HCEC 1CT (cell line): Measurements from ENCODE around the gene ATP2B2.
A peak's percentile ranks its signal among the peaks of the same experiment; 100 is the strongest.

Experiments
- DNase-seq: peaks from one replicate; pipeline ENCODE4 v3.0.0-alpha.2; 2017

Gene ATP2B2

DNA sequence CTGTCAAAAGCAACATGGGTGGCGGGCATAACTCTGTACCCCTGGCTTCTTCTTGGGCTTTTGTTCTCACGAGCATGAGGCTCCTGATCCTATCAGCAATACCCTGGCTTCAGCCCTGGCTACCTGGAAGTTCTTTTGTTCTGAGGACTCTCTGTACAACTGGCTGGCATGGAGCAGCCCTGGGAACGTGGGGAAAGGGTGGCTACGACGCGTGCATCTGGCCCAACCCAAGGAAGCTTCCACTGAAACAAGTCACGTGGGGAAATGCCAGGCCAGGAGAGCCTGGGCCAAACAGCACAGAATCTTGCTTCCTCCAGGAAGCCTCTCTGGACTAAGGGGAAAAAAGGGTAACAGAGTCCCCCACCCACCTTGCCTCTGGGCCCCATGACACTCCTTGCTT lies 22.7 kb upstream of the ATP2B2 start:
- no peak for DNase-seq

DNA sequence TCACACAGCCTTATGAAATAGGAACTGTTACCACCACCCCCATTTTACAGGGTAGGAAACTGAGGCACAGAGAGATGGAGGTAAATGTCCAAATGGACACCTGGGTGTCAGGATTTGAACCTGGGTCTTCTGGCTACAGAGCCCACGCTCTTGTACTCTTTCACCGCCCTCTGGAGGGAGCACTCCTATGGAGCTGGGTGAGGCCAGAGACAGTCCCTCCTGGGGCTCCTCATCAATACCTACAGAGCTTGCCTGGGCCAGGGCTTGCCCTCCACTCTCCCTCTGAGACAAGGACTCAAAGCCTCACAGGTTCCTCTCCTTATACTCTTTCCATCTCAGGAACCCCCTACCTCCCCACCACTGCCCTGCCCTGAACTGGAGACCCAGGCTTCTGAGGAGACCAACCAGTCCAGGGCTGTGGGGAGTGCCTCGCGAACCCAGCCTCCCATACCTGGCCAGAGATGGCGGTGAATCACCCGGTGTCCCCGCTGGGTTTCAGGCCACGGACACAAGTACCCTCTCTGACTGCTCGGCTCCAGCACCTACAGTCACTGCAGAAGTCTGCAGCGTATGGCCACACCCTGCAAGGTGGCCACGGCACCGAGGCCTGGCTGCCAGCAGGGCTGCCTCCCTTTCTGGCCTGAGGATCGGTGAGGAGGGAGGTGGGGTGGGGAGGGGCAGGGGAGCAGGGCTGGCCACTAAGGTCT lies 22.1 kb upstream of the ATP2B2 start:
- DNase-seq = no peak

DNA sequence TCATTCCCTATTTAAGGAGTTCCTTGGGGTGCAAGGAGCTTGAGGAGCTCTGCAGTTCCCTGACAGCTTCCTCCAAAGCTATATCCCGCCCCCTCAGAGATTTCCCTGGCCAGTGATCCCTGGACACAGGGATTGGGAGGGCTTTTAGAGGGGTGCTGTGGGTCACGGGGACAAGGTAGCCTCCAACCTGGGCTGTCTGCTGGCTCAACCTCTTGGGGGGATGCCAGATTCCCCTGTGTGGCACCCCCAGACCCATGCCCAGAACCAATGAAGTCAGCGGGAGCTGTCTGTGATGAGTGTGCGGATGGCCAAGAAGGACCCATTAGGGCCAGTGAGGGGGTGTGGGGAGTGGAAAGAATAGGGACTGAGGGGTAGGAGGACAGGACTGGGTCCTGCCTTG lies 21.0 kb upstream of the ATP2B2 start:
- no peak for DNase-seq

DNA sequence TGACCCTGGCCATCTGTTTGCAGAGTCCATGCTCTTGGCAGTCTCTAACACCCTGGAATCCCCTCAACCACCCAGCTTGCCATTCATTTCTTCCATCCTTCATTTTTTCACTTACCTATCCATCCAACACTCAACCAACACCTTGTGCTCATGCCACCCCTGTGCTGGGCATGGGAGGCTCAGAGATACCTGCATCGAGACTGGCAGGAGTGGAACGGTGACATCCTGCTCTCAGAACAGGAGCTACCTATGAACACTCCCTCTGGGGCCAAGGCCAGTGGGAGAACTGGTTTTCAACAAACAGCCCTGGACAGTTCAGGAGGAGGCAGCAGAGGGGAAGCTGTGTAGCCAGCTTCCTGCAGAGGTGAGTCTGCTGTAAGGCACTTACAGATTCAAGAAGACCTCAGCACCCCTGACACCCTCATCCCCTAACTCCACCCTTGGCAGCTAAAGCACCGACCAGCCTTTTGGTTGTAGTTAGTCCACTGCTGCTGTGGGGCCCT lies 19.5 kb upstream of the ATP2B2 start:
- no peak for DNase-seq

DNA sequence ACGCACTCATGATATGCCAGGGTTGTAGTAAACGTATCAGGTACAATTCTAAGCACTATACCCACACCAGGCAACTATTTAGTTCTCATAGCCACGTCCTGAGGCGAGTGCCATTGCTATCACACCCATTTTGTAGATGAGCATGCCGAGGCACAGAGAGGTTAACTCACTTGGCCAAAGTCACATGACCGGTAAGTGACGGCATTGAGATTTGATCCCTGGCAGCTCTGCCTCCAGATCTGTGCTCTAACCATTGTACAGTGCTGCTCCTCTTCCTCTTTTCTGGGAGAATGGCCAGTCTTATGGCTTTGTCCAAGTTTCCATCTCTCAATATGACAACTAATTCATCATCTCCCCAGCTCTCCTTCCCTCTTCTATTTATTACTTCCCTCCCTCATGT lies 18.9 kb upstream of the ATP2B2 start:
- DNase-seq = no peak

DNA sequence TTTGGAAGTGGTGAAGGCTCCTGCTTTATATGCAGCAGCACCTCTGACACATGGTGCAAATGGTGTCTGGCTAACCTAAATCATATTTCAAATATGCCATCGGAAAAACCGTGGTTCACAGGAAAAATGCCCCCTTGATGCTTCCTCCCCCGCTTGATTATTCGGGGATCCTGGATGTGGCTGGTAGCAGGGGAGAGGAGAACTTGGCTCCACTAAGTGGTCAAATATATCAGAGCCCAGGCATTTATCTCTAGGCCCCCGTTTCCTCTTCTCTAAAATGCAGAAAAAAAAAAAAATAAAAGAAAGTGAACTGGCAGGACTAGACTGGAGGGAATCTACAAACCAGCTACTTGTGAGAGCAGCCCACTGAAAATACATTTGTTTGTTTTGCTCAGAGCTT lies 18.2 kb upstream of the ATP2B2 start:
- DNase-seq = no peak

DNA sequence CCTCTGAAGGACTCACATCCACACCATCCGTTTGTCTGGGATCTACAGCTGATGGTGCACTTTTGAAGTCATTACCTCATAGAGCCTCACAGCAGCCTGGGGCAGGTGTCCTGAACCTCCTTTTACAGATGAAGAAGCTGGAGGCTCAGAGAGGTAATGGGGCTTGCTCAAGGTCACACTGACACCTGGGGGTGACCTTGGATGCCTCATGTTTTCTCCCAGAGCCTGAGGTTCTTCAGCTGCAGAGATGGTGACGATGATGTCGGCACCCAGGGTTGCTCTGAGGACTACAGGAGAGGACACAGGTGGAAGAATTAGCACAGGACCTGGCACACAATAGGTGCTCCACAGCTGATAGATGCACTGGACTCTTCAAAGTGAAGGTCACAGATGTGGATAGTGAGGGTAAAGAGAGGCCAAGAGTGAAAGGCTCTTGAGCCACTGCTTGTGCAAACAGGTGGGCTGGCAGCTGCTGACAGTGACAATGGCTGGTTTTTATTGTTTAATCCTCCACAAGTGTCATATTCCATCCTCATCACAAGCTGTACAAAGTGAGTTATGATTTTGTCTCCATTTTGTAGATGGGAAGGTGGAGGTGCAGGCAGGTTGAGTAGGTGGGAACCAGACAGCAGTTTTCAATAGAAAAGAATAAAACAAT lies 17.4 kb upstream of the ATP2B2 start:
- DNase-seq = no peak

DNA sequence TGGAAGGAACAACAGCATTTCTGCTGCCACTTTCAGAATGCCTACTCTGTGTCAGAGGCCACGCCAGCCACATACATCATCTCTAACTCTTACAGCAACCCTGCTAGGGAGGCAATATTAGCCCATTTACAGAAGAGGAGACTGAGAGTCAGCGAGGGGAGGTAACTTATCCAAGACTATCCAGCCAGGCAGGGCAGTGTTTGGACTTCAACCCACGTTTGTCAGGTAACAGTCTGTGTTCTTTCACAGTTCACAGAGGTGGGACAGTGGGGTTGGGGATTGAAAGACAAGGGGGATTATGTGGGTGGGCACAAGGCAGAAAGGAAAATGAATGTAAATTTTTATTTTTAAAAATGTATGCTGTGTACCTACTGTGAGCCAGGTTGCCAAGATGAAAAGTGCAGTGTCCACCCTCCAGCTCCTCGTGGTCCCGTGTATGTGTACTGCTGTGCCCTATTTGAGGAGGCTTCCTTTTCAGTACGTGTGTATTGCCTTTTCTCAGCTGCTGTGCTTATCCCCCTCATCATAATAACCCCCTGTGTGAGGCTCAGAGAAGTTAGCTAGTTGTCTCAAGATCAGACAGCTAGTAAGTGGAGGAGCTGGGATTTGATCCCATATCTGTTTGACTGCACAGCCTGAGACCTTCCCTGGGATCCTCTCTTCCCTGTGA lies 16.5 kb upstream of the ATP2B2 start:
- DNase-seq = no peak

DNA sequence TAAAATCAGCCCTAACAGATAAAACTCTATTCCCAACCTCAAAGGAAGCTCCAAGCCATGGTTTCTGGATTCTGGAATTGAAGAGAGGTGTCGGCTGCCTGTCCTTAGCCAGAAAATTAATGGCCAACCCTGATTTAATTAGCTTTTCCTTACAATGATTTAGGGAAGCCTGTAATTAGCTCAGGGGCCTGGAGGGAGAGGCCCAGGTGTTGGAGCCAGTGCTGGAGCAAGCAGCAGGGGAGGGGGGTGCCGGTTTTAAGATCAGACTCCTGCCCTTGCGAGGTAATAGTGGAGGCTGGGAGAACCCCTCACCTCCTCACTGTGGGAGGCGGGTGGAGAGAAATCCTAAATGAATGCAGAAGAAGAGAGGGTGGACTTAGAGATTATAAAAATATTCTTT lies 14.7 kb upstream of the ATP2B2 start:
- no peak for DNase-seq

DNA sequence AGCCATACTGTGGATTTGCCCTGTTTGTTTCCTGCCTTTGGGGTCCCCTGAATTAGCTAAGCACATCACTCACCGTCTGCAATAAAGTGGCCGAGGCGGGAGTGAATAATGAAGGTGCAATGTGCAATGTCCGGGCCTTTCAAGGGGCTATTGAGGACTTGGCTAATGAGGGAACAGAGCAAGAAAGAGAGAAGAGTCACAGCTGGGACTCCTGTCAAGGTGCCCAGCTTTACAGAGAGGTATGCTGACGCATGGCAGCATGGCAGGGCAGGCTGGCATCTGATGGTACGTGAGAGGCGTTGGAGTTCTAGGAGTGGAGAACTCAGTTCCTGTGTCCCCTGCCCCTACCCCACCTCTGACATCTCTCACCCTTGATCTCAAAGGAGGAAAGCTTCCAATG lies 13.8 kb upstream of the ATP2B2 start:
- no peak for DNase-seq

DNA sequence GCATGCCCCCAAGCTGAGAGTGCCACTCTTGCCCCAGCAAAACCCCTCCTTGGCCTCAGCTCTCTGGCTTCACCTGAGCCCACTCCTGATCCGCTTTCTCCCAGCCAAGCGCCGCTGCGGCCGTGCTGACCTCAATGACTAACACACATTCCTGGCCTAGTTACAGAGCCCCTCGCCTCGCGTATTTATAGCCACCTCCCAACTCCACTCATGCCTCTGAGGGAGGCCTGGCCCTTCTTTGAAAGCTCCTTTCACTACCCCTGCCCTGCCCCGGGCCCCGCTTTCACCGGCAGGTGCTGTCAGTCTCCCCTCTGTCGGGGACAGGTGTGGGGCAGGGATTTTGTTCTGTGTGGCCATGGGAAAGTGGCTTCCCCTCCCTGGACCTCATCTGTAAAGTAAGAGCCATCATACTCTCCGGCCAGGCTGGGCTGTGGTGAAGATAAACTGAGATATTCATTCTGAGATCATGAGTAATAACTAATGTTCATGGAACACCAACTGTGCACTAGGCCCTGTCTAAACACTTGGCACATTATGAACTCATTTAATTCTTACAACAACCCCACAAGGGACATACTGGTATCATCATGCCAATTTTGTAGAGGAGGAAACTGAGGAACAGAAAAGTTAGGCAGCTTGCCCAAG lies 13.2 kb upstream of the ATP2B2 start:
- DNase-seq = peak; percentile 38

DNA sequence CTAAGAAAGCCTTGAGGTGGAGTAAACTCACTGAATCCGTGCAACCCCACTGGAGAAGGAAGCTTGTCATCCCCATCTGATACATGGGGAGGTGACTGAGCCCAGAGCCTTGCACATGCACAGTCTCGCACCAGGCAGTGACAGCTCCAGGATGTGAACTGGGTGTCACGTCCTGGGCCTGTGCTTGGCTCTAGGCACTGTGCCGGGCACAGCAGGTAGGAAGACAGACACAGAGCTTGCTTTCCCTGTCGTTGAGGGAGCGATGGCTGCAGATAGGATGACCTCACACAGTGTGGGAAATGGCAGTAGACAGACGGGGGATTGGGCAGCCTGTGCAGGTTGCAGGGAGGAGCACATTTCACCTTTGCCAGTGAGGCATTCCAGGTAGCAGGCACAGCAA lies 12.2 kb upstream of the ATP2B2 start:
- no peak for DNase-seq

DNA sequence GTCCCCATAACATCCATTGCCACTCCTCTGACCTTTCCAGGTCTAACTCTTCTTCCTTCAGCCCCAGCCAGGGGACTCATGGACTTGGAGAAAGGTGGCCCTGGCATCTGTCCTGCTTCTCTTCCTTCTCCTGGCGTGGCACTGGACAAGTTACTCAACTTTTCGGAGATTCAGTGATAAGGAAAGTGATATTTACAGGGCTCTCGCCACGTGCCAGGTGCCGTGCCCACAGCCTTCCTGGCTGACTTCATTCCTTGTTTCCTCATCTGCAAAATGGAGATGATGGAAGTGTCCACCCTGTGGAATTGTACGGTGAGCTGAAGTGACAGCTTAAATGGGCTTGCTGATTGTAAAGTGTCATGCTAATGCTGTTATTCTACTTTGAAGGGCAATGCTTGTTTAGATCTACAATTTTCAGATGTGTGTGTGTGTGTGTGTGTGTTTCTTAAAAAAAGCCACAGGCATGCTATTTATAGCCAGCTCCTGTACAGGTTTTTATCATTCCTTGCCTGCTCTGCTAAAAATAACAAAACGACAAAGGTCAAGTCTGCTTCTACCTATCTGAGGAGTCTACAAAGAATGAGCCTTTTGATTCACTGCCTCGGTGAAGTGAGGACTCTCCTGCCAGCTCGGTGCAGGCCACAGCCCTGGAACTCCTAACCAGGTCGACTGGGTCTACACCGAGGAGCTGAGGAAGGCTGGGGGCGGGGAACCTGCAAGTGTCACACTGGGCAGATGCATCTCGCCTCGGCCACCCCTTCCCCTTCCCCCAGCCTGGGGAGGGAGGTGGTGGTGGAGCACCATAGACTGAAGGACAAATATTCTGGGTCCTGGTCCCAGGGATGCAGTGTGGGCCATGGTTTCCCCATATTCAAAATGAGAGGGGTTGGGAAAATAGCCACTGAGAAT lies 11.4 kb upstream of the ATP2B2 start:
- no peak for DNase-seq

DNA sequence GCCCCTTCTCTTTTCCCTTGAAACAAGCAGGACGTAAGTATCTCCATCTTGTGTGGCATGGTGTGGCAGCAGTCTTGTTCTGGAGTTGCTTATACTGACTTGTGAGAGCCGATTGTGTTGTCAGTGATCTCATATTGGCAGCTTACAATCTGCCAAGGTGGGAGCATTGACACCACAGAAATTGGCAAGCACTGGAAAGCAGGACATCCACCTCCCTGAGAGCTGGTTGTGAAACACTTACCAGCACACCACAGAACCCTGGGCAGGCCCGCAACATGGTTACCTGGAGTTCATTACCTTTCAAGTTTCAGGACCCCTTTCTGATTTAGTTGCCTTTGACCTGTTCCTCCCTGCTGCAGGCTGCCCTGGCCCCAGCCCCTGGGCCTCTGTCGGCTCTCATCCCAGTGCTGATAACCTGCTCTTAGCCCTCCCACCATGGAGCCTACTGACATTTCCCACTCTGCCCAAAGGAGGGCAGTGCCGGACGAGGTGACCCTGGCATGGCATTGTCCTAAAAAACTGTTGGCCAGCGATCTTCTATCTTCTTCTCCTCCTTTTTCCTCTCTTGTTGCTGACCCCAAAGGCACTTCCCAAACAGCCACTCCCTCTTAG lies 10.6 kb upstream of the ATP2B2 start:
- no peak for DNase-seq

DNA sequence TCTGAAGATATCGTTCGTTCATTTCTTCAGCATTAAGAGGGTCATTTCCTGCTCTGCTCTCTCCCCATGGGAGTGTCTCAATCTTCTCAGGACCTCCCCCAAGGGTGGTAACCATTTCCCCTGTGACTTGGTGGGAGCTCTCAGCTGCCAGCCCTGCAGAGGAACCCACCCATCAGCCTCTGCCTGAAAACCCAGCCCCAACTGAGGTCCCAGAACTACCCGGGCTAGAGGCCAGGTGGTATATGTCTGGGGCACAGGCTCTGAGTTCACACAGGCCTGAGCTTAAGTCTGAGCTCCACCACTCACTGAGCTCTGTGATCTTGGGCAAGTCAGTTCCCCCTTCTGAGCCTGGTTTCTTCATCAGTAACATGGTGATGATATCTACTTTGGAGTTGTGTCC lies 10.0 kb upstream of the ATP2B2 start:
- no peak for DNase-seq

DNA sequence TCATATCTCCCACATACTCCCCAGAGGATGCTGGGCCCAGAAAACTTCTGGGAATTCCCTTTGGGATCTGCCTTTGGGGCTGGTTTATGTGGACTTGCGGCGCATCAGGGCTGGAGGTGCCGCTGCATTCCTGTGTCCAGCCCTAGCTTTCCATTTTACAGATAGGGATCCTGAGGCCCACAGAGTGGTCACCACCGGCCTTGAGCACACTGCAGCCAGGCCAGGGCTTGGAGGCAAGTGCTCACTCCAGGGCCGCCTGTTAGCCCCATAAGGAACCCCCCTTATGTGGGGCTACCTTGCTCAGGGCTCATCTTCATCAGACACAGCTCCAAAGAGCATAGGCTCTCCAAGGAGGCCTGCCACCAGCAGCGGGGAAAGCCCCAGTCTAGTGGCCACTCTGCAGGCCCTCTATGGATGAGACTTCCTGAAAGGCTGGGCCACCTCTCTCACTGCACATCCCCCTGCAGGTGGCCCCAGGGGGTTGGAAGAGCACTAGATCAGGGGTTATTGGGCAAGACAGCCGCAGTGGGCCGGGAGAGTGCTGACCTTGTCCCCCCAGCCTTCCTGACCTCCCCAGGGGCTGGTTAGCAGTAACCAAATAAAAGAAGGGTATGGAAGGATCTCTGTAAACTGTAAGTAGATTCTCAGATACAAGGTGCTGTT lies 9.2 kb upstream of the ATP2B2 start:
- no peak for DNase-seq

DNA sequence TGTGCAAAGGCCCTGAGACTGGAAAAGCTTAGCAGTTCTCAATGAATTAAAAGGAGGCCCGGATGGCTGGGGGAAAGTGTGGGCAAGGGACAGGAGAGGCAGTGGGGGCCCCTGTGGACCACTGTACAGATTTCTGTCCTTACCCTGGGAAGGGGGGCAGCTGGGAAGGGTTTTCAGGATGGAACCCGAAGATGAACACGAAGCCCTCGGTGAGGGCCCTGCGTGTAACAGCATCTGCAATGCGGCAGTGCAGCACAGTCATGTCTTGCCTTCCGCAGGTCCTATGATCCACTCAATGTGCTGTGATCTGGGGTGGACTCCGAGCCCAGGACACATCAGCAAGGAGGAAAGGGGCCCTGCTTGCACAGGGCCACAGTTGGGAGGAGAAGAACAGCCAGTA lies 7.9 kb upstream of the ATP2B2 start:
- no peak for DNase-seq

DNA sequence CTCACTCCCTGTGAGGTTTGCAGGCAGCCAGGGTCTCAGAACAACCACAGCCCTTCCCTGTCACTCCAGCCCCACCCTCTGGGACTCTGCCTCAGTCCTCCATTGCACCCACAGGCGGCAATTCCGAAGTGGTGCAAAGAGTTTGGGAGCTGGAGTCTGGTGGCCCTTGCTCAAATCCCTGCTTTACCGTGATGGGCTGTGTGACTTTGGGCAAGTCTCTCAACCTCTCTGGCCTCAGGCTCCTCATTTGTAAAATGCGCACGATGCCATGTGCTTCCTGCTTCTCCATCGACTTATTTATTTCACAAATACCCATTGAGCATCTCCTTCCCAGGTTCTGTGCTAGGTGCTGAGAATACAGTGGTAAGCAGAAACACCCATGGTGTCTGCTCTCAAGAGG lies 7.3 kb upstream of the ATP2B2 start:
- DNase-seq = no peak

DNA sequence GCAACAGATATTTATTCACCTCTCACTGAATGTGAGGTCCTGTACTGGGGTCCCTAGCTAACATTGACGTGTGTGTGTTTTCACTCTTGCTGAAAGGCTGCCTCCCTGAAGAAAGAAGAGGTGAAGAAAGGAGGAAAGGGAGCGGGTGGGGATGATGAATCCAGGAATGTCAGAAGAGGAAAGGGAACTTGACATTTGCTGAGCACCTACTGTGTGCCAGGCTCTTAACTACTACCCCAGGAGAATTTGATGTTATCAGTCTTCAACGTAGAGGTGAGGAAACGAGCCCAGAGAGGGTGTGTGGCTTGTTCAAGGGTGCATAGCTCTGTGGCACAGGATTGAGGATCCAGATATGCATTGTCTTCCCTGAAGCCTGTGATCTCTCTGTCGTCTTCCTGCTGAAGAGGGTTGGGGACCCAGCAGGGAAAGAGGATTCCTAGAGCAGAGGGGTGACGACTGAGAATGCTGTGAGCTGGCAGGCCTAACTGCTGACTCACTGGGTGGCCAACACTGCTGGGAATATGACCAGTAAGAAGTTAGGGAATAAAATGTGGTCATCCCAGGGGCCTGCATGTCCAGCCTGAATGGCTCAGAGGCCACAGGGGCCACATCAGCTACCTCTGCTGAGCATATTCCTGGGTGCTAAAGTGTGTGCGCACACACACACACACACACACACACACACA lies 6.6 kb upstream of the ATP2B2 start:
- DNase-seq = peak; percentile 33

DNA sequence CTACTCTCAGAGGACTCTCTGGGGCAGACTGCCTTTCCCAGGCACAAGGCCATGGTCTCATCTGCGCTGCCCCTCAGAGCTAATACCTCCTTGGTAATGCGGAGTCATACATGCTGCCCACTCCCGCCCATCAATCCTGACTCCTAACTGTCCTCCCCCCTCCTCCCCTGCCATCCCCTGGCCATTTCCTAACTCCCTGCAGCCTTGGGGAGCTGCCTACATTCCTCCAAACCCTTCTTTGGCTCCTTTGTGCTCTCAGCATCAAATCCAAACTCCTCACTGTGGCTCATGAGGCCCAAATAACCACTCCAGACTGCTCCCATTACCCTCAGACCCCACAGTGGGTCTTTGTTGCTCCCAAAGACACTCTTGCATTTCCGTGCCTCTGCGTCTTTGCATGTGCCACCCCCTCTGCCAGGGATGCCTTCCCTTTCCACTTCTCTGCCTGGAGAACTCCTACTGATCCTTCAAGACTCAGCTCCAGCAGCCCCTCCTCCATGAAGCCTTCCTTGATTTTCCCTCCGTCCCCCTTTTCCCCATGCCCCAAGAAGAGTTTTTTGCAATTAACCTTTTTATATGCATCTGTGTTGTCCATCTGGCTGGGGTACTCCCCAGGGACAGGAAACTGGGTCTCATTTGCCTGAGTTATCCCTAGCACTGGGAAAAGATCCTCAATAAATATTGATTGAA lies 5.5 kb upstream of the ATP2B2 start:
- DNase-seq = no peak
